ENCODE results near the gene TFCP2L1.
"Not testable (repeated sequence)": the region's sequence is repeated elsewhere in the genome, so short reads cannot be mapped to it uniquely, and the experiment has no call there.

Gene TFCP2L1

GRCh38 chr2:121295911-121296650, 11.1 kb upstream of the TFCP2L1 start:
- no peak for DNase-seq (ENCODE audit: low read depth)

GRCh38 chr2:121294881-121295840, 10.2 kb upstream of the TFCP2L1 start:
- DNase-seq (ENCODE audit: low read depth), result no peak

GRCh38 chr2:121293450-121294325, 8.7 kb upstream of the TFCP2L1 start:
- DNase-seq (ENCODE audit: low read depth), result no peak

GRCh38 chr2:121291251-121291580, 6.2 kb upstream of the TFCP2L1 start:
- DNase-seq (ENCODE audit: low read depth), result no peak

GRCh38 chr2:121289271-121289670, 4.3 kb upstream of the TFCP2L1 start:
- no peak for DNase-seq (ENCODE audit: low read depth)

GRCh38 chr2:121288454-121289231, 3.6 kb upstream of the TFCP2L1 start:
- no peak for DNase-seq (ENCODE audit: low read depth)

- no peak for DNase-seq (ENCODE audit: low read depth)
Observed at GRCh38 chr2:121287956-121288355, 3.0 kb upstream of the TFCP2L1 start.

GRCh38 chr2:121287146-121287798, 2.3 kb upstream of the TFCP2L1 start:
- DNase-seq (ENCODE audit: low read depth), result no peak

- no peak for DNase-seq (ENCODE audit: low read depth)
Observed at GRCh38 chr2:121286506-121286905, 1.5 kb upstream of the TFCP2L1 start.

GRCh38 chr2:121285926-121286325, 924 bp upstream of the TFCP2L1 start:
- DNase-seq (ENCODE audit: low read depth), result no peak

GRCh38 chr2:121283670-121284462, 1.1 kb downstream of the TFCP2L1 start:
- DNase-seq (ENCODE audit: low read depth), result no peak

GRCh38 chr2:121282800-121283385, 2.1 kb downstream of the TFCP2L1 start:
- no peak for DNase-seq (ENCODE audit: low read depth)

- no peak for DNase-seq (ENCODE audit: low read depth)
Observed at GRCh38 chr2:121281694-121282093, 3.3 kb downstream of the TFCP2L1 start.

- DNase-seq (ENCODE audit: low read depth), result no peak
Observed at GRCh38 chr2:121281107-121281506, 3.9 kb downstream of the TFCP2L1 start.

GRCh38 chr2:121279476-121280220, 5.4 kb downstream of the TFCP2L1 start:
- no peak for DNase-seq (ENCODE audit: low read depth)

- DNase-seq (ENCODE audit: low read depth), result no peak
Observed at GRCh38 chr2:121276341-121276740, 8.7 kb downstream of the TFCP2L1 start.

- DNase-seq (ENCODE audit: low read depth), result no peak
Observed at GRCh38 chr2:121273116-121273515, 11.9 kb downstream of the TFCP2L1 start.

GRCh38 chr2:121272596-121272995, 12.4 kb downstream of the TFCP2L1 start:
- no peak for DNase-seq (ENCODE audit: low read depth)

- DNase-seq (ENCODE audit: low read depth), result not testable (repeated sequence)
Observed at GRCh38 chr2:121269436-121269835, 15.6 kb downstream of the TFCP2L1 start.

All from activated T-helper 1 cell treated with Interleukin-2 at 50 U/mL for 16 hours (primary cell).